HG02970 (cell line): ENCODE data around the gene TRIM49C.
"Not testable (repeated sequence)": the region's sequence is repeated elsewhere in the genome, so short reads cannot be mapped to it uniquely, and the experiment has no call there.

Experiments
- ATAC-seq: cut with Tn5 transposase; IDR thresholded peaks from one replicate; pipeline ENCODE4 v1.9.1; 2021; ENCODE audit warnings: mild to moderate bottlenecking, moderate library complexity, moderate number of reproducible peaks; ENCODE audit not compliant: unreplicated experiment, low FRiP score

The TRIM49C gene, protein sequence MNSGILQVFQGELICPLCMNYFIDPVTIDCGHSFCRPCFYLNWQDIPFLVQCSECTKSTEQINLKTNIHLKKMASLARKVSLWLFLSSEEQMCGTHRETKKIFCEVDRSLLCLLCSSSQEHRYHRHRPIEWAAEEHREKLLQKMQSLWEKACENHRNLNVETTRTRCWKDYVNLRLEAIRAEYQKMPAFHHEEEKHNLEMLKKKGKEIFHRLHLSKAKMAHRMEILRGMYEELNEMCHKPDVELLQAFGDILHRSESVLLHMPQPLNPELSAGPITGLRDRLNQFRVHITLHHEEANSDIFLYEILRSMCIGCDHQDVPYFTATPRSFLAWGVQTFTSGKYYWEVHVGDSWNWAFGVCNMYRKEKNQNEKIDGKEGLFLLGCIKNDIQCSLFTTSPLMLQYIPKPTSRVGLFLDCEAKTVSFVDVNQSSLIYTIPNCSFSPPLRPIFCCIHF

DNA sequence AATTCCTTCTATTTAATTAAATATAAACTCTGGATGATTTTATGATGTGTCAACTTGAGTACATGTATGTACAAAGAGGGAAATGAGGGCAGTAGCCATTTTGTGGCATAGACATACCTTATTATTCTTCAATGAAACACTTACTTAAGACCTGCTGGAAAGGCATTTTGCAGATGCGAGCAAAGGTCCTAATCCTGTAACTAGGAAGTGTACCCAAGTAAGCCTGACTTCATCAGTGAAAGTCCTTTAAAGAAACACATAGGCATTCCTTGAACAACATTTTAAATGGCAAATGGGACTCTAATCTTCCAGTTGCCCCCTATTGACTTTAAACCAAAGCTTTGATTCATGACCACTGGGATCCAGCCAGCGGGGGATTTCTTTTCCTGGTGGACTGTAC, at the start of gene TRIM49C:
TRIM49C (plus strand) TSS at position 301 of the 400 bp plus-strand sequence. CDS start 4,106 bp downstream, outside the sequence.
- not testable (repeated sequence) for ATAC-seq

DNA sequence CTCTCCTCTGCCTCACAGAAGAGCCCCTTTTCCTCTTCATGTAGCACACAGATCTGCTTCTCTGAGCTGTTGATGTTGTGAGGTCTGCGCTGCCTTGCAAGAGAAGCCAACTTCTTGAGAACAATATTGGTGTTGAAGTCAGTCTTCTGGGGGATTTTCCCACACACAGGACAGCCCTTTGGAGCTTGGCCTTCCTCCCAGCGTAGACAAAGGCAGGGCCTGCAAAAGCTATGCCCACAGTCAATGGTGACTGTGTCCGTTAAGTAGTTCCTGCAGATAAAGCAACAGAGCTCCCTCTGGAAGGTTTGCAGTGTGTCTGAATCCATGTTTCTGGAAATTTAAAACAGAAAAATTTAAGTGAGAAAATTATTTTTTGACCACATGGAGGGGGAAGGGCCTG, 6.7 kb upstream of the TRIM49C start:
- not testable (repeated sequence) for ATAC-seq

DNA sequence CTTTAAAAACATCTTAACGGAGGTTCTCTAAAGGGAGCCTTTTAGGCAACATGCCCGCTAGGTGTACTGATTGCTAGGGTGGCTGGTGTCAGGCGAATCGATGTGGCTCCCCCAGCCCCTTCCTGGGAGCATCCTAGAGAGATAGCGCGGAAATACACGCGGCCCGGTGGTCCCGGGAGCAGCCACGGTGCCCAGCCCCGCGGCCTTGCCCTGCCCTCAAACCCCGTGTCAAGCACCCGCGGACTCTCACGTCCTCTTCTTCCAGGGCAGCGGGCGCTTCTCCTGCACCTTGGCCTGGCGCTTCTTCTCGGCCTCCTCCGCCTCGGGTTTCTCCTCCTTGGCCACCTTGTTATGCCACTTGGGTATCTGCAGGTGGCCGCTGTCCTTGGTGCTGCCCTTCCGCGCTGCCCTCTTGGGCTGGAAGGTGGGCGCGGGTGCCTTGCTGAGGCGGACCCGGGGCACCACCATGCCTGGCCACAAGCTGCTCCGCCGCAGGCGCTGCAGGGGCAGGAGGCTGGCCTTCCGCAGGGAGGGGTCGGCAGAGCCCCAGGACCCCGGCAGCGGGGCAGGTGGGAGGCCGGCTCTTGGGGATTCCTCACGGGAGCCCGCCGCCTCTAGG, 20.8 kb downstream of the TRIM49C start:
- ATAC-seq = not testable (repeated sequence)

DNA sequence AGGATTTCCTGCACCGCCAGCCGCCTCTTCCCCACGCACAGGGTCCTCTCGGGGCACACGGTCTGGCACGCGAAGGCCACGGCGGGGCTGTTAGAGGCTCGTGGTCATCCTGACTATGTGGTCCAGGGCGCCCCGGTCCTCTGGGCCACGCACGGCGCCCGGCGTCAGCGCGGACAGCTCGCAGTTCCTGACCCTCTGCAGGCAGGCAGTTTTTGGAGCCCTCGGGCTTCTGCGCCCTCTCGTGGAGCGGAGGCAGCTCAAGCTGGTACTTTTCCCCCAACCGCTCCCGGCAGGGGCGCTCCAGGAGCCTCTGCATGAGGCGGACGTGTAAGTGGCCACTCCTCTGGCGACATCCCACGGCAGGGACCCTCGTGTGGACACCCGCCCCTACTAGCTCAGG, 21.4 kb downstream of the TRIM49C start:
- ATAC-seq = not testable (repeated sequence)

DNA sequence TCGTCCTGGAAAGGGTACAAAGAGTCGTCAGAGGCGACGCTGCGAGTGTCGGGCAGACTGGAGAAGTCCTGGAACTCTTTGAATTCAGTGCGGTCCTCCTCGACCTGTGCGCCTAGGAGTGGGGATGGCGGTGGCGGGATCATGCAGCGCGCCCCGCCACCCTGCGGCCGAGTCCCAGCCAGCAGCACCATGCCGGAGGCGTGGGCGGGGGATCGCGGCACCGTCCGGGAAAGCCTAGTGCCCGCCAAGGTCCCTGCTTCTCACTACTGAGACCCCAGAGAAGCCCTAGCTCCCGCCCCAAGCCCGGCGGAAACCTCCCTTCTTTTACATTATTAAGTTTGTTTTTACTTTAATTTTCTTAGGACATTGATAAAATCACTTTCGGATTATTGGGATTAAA, 22.6 kb downstream of the TRIM49C start:
- not testable (repeated sequence) for ATAC-seq

DNA sequence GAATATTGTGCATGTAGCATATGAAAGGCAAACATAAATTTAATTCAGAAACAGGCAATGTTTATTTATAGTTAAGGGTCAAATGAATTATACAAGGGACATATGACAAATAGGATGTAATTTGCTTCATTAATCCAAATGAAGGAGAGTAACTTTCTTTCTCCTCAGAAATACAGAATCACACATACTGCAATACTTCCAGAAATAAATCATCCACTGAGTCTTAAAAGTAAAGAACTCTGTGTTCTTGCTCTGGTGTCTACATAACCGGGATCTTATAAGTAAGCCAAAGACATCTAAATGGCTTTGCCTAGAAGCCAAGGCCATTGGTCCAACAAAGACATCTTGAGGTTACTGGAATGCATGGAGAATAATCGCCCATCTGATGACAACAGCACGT, 54.7 kb downstream of the TRIM49C start, which contains the start of gene UBTFL1:
UBTFL1 (plus strand) TSS at position 301 of the 400 bp plus-strand sequence; CDS start at position 301, 0 bp downstream.
- ATAC-seq = not testable (repeated sequence)

DNA sequence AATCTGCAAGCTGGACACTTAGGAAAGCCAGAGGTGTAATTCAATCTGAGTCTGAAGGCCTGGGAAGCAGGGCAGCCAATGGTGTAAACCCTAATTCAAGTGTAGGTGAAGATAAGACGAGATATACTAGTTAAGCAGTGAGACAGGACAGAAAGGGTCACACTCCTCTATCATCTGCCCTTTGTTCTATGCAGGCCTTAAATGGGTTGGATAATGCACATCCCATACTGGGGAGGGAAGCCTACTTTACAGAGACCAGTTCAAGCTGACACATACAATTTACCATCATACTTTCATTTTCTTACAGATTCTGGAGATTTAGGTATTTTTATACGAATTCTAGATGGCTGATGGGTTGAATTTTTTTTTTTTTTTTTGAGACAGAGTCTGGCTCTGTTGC, 57.8 kb downstream of the TRIM49C start:
- ATAC-seq = not testable (repeated sequence)
